M059J (cell line): ENCODE measurements around the gene C19orf25. TPM values are rescaled to one million over a fixed set of nuclear protein-coding genes. Genes with fewer than 3 reads are reported as not detected.

ENCODE experiments used
- DNase-seq: peaks from one replicate; pipeline ENCODE4 v3.0.0-alpha.2; 2012; ENCODE audit warnings: low read depth
- total RNA-seq: library from RNA; depleted of rRNA; stranded (reverse); fragments of >200 nt; shearing (Covaris generic); gene quantifications from 2 replicates; pipeline ENCODE4 v1.2.3, GENCODE V29; 2014; rRNA removed

C19orf25 gene
- total RNA-seq, 1 experiment from 2014 or later = 47.7 TPM

DNA sequence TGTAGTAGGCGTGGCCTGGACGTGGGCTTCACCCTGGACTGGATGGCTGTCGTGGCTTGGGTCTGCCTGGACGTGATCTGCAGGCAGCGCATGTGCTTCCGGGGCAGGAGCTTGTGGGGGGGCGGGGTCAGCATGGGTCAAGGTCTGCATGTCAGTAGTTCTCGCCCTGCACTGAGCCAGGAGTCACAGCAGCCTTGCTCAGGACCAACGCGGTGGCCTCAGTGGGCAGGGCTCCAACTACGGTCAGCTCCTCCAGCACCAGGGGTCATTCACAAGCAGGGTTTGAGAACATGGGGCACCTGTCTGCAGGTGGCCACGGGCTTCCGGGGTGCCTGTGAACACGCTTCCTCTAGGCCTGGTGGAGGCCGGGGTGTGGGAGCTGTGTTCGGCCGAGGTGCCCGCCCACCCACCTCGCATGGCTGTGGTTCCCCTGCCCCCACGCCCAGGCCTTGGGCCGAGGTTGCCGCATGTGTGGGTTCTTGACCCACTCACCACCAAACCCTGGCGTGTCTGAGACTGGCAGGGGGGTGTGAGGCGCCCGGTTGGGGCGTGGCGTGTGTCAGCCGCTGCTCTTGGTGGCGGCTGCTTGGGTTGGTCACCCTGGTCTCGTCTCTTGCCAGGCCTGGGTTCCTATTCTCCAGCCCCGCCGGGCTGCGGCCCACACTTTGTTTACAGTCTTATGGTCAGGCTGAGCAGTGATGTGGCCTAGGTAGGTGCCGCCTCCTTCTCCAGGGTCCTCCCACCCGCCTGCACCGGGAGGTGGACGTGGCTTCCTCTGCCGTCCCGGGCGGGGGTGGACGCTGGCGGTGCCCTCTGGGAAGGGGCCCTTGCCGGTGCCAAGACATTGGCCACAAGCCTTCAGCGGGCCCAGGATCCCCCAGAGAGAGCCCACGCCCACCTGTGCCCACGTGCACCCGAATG is 45.6 kb downstream of the C19orf25 start:
- DNase-seq = no peak

DNA sequence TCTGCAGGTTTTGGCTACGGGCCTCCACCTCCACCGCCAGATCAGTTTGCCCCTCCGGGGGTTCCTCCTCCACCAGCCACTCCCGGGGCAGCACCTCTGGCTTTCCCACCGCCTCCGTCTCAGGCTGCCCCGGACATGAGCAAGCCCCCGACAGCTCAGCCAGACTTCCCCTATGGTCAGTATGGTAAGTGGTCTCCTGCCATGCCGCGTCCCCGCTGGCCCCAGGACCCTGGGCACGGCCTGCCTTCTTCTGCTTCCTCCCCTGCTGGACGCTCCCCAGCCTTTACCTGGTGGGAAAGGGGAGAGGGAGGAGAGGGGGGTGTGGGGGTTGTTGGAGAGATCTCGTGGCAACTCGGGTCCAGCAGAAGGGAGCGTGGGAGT is 46.5 kb downstream of the C19orf25 start:
- DNase-seq = no peak

DNA sequence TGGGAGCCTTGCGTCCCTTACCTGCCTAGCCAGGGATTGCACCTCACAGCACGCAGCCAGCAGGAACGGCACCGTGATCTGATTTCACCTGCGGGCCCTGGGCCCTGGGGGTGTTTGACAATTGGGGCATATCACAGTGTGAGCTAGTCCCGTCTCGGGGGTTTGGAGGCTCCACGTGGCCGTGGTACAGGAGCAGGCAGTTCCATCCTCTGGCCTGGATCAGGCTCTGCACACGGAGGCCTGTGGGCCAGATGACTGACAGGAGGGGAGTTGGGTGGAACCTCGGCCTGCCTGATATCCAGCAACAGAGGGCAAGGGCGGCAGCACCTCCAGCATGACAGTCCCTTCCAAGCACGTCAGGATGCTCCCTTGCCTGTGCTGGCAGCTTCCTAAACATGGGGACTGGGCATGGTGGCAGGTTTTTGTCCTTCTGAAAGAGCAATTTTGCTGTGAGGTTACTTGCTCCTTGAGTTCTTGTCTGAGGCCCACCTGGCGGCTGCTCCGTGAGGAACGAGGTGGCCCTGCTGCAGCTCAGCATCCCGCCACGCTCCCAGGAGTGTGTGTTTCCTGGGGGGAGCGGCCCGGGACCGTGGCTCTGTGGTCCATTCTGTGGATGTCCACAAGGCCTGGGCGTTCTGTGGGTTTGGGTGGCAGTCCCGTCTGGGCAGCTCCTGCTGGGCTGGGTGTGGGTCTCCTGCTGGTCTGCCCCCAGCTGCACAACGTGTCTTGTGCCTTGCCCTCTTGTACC is 47.1 kb downstream of the C19orf25 start:
- DNase-seq = no peak

DNA sequence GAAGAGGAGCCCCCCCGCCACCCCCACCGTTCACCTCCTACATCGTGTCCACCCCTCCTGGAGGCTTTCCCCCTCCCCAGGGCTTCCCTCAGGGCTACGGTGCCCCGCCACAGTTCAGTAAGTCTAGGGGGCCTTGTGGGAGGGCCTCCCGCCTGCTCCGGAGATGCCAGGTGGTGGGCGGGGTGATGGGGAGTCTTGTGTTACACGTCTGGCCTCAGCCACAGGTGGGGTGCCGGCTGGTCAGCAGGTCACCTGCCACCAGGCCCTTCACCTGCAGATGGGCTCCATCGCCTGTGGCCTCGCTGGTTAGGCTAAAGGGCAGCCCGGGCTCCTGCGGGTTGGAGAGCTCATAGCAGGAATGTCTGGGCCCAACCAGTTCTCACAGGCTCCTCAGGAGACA is 48.8 kb downstream of the C19orf25 start:
- no peak for DNase-seq

DNA sequence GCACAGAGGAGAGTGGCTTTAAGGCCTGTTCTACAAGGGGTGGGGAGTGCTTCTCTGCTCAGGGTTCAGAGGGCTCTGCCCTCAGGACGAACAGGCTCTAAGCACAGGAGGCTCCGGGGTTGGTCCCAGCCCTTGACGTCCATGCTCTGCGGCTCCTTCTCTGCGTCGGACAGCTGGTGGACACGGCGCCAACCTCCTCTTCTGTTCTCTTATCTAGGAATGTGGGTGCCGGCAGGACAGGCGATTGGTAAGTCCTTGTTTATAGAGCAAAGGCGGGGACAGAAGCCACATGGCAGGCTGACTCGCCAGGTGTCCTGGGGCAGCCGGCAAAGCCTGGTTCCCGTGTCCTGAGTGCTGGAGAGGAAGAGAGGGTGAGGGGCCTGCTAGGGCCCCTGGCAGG is 49.3 kb downstream of the C19orf25 start:
- DNase-seq = no peak

DNA sequence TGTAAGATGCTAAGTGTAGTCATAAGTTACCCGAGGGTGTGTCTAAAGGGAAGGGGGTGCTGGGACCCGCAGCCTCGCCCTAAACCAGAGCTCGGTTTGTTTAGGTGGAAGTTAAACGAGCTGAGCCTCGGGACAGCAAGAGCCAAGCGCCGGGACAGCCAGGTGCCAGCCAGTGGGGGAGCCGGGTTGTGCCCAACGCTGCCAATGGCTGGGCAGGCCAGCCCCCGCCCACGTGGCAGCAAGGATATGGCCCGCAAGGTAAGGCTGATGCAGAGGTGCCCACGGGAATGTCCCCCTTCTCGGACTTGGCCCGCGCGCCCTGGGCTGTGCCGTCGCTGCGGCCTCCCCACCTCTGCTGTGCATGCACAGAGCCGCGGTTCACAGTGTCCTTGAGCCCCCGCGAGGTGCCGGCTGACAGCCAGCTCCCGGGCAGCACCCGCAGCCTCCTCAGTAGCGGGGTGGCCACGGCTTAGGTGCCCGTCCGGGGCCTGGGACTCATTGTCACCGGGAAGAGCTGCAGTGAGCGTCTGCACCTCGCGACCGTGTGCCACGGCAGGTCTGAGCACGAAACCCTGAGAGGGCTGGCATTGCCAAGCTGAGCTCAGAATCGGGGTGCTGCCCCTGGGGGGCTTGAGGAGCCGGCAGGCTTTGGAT is 50.1 kb downstream of the C19orf25 start:
- no peak for DNase-seq

DNA sequence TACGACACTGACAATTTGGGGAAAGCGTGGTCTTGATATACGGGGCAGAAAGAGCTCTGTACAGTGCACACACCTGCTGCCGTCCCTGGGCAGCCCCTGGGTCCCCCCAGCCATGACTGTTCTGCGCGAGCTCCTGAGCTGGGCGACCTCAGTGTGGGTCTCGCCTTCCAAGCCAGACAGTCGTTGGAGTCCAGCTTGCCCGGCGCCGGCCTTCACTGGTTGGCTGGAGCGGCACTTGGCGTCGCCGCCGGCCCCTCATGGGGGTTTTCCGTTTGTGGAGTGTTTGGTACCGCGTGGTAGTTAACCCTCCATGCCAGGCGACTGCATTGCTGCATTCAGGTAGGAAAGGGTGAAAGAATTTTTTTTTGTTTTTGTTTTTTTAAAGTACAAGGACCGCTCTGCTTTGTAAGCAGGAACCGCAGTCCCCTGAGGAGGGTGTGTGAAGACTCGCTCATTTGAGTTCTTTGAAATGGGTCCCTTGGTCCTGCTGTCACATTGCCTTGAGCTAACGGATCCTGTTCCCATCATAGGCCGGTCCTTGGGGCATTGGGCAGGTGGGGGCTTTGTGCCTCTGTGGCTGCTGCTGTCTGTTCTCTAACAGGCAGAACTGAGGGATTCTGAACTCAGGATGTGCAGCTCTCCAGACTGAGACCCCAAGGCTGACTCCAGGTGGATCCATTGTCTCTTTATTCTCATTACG is 51.6 kb downstream of the C19orf25 start:
- no peak for DNase-seq

DNA sequence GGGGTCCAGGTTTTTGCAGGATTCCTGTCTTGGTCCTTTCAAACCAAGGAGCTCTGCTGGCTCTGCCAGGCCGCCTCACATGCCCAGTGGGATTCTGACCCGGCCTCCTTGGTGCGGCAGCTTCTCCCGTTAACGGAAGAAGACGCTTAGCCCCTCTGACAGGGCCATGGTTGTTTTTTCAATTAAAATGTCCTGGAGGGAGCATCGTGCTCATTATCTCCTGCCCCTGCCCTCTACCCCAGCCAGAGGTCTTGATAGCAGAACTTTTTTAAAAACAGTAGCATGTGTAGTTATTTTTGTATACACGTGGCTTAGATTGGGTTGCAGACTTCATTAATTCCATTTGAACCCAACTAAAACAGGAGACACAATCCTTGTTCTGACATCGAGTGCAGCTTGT is 52.3 kb downstream of the C19orf25 start:
- DNase-seq = no peak

DNA sequence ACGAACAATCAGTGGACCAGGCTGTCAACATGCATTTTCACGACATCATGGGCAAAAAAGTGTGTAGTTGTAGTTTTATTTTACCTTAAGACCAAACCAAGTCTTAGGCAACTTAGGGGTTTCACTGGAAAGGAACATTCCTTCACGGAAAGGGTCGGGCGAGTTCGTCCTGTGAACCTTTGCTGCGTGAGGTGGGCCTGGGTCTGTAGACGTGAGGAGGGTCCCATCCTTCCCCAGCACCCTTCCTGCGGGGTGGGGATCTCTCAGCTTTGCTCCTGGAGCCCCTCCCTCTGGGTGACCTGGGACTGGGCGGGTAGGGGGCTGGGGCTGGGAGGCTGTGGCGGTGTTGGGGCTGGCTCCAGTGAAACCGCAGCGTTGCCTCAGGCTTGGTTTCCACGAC is 53.1 kb downstream of the C19orf25 start:
- no peak for DNase-seq

DNA sequence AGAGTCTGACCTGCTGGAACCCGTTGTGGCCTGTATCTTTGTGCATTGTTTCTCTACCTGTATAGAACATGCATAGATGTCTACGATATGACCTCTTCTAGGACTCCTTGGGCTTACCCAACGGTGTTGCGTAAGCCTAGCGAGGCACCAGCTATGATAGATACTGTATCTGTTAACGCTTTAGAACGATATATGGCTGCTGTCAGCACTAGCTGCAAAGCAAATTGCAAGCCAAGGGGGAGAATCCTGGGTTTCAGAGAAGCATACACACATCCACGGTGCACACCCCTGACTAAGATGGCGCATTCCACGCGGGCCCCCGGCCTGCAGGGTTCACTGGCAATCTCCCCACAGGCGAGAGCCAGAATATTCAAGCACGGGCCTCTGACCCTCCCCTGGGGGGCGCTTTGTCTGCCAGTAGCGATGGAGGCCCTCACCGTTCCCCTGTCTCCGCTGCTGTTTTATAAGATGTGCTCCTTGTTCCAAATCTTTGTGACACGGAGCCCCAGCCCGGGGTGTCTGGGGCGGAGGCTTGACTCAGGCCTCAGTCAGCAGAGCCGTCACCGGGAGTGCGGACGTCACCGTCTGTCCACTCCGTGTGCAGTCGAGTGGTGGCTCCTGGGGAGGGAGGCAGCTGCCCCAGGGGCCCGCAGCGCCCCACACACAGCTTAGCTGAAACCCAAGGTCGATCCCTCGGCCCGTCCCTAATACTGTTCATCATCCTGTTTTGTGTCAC is 53.7 kb downstream of the C19orf25 start:
- DNase-seq = no peak

DNA sequence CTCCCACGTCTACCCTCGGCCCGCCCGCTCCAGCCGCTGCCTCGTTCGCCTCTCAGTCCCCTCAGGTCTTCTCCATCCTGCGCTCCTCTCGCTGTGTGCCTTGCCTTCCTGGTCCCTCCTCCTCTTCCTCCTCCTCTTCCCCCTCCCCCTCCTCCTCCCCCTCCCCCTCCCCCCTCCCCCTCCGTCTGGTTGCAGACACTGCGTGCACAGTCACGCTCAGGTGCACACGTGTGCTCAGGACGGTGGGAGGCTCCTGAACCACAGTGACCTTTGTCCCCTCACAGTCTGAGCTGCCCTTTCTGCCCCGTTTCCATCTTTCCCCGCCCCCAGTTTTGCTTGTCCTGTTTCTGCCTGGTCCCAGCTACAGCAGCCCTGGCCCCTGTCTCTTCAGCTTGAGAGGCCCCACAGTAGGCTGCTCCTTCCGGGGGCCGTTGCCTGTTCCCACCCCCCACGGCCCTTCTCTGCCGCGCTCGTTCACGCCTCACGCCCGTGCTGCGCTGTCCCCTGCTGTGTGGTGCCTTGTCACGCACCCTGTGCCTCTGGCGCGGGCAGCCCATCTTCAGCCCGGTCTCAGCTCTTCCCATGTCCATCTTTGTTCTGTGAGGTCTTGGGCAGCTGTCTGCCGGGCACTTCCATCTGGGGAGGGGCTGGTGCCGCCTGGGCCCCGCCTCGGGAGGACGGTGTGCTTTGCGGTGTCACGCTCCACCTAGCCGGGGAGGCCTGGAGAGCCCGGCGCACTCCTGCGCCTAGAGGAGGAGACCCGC is 54.6 kb downstream of the C19orf25 start:
- no peak for DNase-seq

DNA sequence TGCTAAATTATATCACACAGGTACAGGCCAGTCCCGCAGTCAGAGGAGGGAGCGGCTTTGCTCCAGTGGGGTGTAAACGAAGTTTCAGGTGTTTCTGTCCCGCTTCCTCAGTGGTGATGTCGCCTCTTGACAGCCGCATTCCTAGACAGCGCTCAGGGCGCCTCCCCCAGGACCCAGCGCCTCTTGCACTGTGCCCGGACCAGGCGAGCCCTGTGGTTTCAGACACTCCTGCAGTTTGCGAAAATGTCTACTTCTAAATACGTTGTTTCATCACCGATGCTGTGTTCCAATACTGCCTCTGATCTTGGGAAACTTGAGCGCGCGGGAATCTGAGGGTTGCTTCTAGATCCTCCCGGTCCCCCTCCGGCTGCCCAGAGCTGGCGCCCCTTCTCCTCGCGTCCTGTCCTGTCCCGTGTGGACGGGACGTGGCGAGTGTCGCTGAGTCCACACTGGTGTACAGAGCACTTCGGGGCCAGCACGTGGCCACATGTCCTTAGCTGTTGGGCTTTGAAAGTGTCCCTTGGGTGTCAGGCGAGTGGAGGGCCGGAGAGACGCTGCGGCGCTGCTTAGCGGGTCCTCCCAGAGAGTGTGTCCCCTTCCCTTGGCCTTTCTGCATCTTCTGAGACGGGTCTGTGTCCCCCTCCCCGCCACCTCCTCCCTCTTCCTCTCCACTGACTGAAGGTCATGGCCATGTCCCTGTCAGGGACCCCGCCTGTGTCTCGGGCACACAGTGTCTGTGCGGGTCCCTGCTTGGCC is 55.4 kb downstream of the C19orf25 start:
- DNase-seq = no peak

Other genes with a start within 250 kb of the C19orf25 start
- gene CBARP, start 241.2 kb downstream of the C19orf25 start, total RNA-seq = 0.44 and 4.4 TPM in 2 replicates
- gene ATP5F1D, start 237.5 kb downstream of the C19orf25 start, total RNA-seq = 45.0 and 69.8 TPM in 2 replicates
- gene MIDN, start 230.6 kb downstream of the C19orf25 start, total RNA-seq = 4.5 and 11.0 TPM in 2 replicates
- 115 and 145 TPM in 2 replicates for gene CIRBP, start 209.9 kb downstream of the C19orf25 start, total RNA-seq
- 108 and 128 TPM in 2 replicates for gene FAM174C, start 203.7 kb downstream of the C19orf25 start, total RNA-seq
- not detected in 2 replicates for gene EFNA2, start 193.3 kb downstream of the C19orf25 start, total RNA-seq
- 119 and 150 TPM in 2 replicates for gene NDUFS7, start 95.3 kb downstream of the C19orf25 start, total RNA-seq
- 33.2 and 37.7 TPM in 2 replicates for gene GAMT, start 77.7 kb downstream of the C19orf25 start, total RNA-seq
- 87.7 and 97.6 TPM in 2 replicates for gene DAZAP1, start 71.6 kb downstream of the C19orf25 start, total RNA-seq
- 1,527 and 2,021 TPM in 2 replicates for gene RPS15, start 40.8 kb downstream of the C19orf25 start, total RNA-seq
- gene APC2, start 29.1 kb downstream of the C19orf25 start, total RNA-seq = 0.49 TPM in 1 of 2 replicates, not detected in the other
- gene PCSK4, start 11.1 kb upstream of the C19orf25 start, total RNA-seq = 0.96 TPM in 1 of 2 replicates, not detected in the other
- 5.2 and 6.3 TPM in 2 replicates for gene REEP6, start 12.0 kb upstream of the C19orf25 start, total RNA-seq
- gene ADAMTSL5, start 33.8 kb upstream of the C19orf25 start, total RNA-seq = 0.84 and 3.7 TPM in 2 replicates
- gene PLK5, start 44.9 kb upstream of the C19orf25 start, total RNA-seq = not detected in 2 replicates
- gene MEX3D, start 89.1 kb upstream of the C19orf25 start, total RNA-seq = 16.5 and 48.0 TPM in 2 replicates
- 64.9 and 116 TPM in 2 replicates for gene MBD3, start 113.7 kb upstream of the C19orf25 start, total RNA-seq
- 87.1 and 105 TPM in 2 replicates for gene UQCR11, start 126.2 kb upstream of the C19orf25 start, total RNA-seq
- gene TCF3, start 173.4 kb upstream of the C19orf25 start, total RNA-seq = 38.1 and 90.7 TPM in 2 replicates